Smooth muscle cell of the brain vasculature (primary cell): ENCODE results near the gene SFRP2.

Source experiments
- DNase-seq: peaks from one replicate; pipeline ENCODE4 v3.0.0-alpha.2; 2012; ENCODE audit warnings: low read depth, low spot score

The SFRP2 gene, protein sequence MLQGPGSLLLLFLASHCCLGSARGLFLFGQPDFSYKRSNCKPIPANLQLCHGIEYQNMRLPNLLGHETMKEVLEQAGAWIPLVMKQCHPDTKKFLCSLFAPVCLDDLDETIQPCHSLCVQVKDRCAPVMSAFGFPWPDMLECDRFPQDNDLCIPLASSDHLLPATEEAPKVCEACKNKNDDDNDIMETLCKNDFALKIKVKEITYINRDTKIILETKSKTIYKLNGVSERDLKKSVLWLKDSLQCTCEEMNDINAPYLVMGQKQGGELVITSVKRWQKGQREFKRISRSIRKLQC

DNA sequence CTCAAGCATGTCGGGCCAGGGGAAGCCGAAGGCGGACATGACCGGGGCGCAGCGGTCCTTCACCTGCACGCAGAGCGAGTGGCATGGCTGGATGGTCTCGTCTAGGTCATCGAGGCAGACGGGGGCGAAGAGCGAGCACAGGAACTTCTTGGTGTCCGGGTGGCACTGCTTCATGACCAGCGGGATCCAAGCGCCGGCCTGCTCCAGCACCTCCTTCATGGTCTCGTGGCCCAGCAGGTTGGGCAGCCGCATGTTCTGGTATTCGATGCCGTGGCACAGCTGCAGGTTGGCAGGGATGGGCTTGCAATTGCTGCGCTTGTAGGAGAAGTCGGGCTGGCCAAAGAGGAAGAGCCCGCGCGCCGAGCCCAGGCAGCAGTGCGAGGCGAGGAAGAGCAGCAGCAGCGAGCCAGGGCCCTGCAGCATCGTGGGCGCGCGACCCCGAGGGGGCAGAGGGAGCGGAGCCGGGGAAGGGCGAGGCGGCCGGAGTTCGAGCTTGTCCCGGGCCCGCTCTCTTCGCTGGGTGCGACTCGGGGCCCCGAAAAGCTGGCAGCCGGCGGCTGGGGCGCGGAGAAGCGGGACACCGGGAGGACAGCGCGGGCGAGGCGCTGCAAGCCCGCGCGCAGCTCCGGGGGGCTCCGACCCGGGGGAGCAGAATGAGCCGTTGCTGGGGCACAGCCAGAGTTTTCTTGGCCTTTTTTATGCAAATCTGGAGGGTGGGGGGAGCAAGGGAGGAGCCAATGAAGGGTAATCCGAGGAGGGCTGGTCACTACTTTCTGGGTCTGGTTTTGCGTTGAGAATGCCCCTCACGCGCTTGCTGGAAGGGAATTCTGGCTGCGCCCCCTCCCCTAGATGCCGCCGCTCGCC is at the start of gene SFRP2:
TSS of gene SFRP2 (minus strand) at position 671 of the 864 bp plus-strand sequence. CDS start at position 423, 248 bp downstream.
- DNase-seq: no peak

DNA sequence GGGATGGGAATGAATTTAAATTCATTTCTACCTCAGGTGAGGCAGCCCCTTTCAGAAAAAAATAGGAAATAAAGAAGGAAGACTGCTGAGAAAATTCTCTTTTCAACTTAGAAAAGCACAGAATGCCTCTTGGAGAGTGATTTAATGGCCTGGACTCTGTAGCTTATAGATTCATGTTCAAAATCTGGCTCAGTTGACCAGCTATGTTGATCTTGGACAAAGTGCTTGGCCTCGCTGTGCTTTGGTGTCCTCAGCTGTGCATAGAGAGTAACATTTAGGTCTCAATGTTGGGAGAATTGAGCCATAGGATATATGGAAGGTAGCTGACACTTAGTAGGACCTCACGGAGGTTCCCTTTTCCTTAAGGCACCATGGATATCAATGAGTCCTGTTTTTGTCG is 49.7 kb upstream of the SFRP2 start:
- no peak for DNase-seq

DNA sequence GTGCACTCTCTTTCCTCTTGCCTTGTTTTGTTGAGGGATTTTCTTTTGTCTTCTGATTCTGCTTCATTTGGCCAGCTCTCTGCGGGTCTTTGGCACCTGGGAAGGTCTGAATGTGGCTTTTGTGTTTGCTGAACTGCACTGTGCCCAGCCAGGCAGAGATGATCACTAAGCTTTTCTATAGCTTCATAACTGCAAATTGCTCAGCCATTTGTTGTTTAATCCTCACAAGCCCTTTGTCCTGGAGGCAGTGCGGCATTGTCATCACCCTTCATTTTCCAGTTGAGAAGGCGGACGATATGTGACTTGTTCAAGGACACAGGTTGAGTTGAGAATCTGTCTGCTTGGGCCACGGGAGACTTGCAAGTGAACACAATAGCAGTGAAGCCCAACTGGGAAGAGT is 46.0 kb upstream of the SFRP2 start:
- DNase-seq: no peak

DNA sequence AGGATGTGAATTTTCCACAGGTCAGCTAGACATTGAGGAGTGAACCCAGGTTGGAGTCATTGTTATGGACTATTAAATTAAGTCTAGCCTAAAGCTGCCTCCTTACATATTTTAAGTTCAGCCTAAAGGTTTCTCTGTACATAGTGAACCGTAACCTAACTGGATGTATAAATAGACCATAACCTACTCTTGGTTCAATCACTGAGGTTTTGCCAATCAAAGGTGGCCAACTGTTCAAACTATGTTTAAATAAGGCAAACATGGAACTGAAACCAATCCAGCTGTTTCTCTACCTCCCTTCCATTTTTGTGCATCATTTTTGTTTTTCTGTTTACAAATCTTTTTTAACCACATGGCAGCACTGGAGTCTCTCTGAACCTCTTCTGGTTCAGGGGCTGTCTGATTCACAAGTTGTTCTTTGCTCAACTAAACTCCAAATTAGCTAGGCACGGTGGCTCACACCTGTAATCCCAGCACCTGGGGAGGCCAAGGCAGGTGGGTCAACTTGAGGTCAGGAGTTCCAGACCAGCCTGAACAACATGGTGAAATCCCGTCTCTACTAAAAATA is 43.9 kb upstream of the SFRP2 start:
- no peak for DNase-seq

DNA sequence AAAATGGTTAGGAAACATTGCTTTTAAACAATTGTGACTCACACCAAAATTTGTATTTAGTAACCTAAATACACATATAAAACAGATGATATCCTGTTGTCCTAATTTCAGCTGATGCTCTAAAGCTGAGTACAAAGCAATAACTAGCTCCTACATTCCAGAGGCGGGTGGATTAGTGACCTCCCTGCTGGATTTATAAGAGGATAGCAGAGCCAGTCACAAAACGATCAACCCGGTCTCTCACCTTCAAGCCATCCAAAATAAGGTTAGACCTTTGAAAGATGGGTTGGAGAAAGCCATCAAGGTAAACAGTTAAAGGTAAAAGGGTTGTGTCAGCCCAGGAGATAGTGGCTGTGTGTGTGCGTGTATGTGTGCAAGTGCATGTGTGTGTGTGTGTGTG is 43.2 kb upstream of the SFRP2 start:
- no peak for DNase-seq

DNA sequence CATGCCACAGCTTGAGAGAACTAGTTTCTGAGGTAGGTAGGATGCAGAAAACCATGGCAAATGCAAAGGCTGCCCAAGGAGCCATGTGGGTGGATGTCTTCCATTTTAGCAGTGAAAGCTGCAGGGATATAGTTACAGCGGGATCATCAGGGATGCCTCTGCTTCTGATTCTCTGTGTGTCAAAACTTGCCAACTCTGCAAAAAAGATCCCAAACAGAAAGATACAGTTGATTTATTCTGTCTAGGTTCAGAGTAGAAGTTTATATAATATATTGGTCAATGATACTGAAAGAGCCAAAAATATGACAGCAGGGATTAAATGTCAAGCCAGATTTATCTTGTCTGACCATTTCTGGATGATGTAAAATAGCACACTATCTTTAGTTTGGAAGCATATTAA is 42.4 kb upstream of the SFRP2 start:
- DNase-seq: no peak

DNA sequence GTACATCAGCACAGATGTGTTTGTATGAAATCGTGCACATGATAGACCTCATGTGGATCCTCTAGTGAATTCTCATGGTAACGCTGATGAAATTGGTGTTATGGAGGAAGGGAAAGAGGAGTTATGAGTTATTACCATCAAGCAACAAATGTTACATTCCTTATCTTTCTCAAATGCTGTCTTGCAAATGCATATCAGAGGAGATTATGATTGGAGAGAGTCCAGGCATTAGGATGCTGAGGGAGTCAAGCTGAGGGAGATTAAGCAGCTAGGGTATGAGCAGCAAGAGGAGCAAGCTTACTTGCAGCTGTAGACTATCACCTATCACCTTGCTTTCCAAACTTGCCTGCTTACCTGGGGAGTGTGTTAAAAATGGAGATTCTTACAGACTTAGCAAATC is 36.8 kb upstream of the SFRP2 start:
- DNase-seq: no peak

DNA sequence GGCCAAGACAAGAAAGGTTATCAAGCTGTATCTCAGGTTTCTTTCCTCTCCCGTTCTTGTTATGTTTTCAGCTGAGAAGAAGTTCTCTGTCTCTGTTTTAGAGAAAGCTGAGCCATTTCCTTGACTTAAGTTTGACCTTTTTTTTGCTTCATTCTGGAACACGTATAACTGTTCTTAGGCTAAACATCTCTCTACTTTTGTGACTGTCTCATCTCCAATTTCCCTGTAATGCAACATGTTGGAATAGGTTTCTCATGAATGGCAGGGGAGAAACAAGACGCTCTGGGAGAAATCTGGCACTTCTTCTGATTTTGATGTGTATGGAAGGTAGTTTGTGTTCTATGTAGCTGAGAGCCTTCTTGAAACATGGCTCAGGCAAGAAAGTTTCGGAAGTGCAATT is 36.2 kb upstream of the SFRP2 start:
- DNase-seq: no peak

DNA sequence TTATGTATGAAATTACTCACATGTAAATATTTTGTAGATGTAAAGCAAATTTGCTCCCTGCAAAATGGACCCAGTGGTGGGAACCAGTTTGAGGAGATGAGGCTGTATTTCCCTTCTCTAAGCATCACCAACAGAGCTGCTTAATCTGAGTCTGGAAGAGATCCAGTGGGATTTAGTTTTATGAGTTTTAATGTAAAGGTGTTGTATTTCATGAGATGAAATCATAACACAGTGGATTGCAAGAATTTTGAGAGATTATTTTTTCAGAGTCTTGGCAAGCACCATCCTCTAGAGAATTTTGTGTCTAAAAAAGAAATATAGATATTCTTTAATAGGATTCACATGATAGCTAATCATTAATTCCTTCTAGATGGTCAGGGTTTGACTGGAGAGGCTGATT is 35.6 kb upstream of the SFRP2 start:
- DNase-seq: no peak

DNA sequence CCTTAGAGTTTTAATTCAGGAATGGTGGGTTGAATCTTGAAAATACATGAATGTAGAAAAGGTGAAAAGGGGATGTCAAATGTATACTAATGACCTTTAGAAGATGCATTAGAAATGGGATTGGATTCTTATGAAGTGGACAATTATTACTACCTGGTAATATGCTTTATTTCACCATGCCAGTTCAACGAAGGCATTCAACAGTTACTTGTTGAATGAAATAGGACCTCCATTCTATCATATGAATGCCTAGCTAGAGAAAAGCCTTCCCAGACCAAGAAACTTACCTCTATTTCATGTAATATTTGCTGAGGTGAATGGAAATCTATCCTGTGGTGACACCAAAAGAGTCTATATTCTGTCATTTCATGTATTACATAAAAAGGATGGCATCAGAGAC is 34.6 kb upstream of the SFRP2 start:
- DNase-seq: no peak

DNA sequence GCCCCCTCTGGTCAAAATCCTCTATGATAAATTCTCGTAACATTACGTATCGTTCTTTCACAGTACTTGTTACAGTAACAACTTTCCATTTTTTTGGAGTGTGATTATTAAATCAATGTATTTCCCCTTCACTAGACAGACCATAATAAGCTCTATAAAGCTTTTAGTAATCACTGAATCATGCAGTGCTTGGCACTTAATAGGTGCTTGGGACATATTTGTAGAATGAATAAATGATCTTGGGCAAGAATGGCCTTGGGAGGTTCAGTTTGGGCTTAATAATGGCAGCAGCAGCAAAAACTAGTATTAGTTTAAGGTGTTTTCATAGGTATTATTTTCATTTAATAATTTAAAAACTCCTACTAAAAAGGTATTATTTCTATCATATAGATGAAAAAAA is 33.4 kb upstream of the SFRP2 start:
- no peak for DNase-seq

DNA sequence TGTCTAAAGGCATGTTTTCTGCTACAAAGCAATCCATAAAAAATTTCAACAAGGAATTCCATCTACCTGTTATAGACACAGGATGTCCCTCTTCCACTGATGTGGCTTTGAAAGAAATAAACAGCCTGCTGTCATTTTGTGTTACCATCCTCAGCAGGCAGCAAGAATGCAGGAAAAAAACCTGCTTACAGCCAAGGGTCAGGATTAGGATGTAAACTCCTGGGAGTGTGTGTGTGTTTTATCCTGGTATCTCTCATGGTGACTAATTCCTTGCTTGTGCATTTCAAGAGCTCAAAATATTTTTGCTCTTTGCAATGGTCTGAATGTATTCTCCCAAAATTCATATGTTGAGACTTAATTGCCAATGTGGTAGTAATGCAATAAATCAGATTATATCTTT is 28.6 kb upstream of the SFRP2 start:
- DNase-seq: no peak

DNA sequence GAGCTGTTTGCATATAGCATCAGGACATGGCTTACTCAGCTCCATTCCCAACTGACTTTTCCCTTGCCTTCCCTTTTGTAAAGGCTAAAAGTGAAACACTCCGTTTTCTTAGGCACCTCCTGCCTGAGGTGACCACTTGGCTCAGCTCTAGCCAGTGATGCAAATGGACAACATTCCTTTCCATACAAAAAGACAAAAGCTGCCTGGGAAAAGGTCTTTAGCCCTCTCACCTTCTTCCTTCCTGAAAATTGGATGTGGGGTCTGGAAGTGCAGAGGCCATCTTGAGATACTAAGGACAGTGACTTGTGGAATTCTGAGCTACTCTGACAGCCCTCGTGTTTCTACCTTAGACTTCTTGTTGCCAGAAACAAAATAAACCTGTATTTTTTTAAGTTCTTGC is 27.7 kb upstream of the SFRP2 start:
- no peak for DNase-seq

DNA sequence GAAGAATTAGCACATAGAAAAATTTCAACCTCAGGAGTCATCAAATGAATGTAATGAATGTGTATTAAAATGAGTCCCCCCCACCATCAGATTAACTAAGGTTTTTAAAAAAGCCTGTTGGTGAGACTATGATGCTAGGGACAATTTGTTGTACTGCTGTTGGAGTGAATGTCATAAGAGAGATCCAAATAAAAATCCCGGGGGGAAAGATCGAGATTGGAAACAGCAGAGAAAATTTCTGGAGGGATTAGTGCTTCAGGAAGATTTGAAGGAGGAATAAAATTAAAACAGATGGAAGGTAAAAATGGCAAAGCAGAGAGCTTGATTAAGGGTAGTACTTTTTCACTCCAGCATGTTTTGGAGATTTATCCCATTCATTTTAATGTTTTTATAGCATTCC is 25.9 kb upstream of the SFRP2 start:
- no peak for DNase-seq

DNA sequence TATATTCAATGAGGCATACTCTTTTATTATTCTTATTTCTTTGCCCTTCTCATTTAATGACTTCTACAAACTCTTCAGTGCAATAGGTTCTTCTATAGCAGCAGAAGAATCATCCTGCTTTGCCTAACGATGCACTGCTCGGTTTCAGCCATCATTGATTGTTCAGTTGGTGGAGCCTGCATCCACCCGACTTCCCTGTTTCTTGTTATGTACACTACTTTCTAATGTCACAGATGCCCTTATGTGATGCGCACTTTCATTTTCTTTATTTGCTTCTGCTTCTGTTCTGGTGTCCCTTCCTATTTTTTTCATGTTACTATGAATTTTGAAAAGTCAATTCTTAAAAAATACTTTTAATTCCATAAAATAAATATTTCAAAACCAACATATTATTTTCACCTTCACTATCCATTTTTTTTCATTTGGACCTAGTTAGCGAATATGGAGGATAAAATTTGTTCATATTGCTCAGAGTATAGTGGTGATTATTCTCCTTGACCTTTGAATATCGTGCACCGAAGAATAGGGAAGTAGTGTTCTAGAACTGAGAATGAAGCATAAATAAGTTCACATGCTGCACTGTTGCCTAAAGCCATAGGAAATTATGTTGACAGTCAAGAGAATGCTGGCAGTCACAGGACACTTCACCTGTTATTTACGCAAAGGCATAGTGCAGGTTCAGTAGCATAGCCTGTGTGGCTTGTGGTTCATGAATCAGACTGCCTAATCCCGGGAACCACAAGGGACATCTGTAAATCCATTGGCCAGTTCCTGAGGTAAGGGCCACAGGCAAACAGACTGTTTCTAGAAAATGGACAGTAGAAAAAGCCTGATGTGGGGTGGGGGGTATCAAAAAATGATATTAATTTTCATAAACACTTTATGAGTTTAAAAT is 21.3 kb upstream of the SFRP2 start:
- DNase-seq: no peak

DNA sequence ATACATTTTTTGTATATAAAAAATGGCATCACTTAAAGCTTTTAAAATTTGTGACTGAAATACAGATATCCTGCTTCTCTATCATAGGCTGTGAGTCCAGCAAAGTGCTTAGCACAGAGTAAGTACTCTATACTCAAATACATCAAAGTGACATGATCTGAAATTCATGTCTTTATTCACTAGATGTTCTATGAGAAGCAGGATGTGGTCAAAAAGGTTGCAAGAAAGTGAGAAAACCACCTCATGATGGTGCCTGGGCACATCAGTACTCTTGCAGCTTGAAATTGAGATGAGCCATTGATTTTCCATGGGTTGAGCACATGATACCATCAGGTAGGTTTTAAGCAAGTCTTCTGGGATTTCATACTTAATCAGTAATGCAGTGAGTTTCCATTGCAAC is 20.4 kb upstream of the SFRP2 start:
- no peak for DNase-seq

DNA sequence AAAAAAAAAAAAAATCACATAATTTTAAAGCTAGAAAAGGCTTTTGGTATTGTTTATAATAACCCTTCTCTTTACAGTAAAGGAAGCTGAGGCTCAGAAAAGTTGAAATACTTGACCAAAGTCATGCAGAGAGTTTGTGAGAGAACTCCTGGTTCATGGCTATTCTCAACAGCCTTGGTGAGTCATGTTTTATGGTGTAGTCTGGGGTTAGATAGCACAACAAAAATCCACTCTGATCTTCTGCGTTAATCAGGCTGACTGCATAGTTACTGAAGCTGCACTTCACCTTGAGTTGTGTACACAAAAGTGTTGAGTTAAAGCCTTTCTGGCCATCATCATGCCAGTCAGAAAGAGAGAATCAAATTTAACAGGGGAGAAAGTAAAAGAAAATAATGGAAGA is 19.3 kb upstream of the SFRP2 start:
- DNase-seq: no peak

DNA sequence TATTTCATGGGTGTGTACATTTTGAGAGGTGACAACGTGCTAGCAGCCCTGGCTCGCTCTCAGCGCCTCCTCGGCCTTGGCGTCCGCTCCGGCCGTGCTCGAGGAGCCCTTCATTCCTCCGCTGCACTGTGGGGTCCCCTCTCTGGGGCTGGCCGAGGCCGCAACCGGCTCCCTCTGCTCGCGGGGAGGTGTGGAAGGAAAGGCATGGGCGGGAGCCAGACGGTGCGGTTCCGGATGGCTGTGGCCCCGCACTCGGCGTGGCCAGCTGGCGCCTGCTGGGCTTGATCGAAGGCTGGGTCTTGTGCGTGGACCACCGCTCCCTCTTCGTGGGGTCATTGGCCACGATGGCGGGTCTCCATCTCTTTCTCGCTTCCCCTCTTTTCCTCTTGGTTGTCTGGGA is 17.2 kb upstream of the SFRP2 start:
- no peak for DNase-seq

DNA sequence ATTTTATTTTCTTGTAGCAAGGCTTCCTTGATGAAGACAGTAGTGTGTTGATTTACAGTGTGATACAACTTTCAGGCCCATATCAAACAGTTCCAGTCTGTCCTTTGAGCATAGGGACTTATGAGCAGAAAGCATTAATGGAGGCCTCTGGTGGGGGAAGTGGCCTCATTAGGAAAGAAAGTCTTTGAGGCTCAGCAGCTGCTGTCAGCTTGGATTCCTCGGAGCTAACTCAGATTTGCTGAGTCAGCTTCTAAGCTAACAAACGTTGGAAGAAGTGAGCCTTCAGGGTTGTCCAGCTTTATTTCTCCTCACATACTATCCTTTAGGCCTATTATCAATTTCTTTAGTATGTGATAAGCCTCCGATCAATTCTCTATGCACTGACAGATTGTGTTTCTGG is 15.8 kb upstream of the SFRP2 start:
- no peak for DNase-seq

DNA sequence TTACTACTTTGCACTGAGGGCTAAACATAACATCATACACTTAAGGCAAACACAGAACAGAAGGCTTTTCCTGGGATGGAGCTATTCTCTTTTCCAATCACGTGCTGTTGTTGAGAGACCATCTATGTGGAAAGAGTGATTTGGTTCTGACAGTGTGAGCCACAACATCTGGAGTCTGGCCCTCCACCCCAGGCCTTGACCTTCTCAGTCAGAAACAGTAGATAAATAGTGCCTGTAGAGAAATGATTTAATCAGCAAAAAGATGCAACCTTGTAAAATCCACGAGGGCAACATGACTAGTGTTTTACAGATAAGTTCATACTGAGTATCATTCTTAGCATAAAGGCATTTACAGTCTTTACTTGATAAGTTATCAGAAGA is 10.8 kb upstream of the SFRP2 start:
- DNase-seq: no peak

DNA sequence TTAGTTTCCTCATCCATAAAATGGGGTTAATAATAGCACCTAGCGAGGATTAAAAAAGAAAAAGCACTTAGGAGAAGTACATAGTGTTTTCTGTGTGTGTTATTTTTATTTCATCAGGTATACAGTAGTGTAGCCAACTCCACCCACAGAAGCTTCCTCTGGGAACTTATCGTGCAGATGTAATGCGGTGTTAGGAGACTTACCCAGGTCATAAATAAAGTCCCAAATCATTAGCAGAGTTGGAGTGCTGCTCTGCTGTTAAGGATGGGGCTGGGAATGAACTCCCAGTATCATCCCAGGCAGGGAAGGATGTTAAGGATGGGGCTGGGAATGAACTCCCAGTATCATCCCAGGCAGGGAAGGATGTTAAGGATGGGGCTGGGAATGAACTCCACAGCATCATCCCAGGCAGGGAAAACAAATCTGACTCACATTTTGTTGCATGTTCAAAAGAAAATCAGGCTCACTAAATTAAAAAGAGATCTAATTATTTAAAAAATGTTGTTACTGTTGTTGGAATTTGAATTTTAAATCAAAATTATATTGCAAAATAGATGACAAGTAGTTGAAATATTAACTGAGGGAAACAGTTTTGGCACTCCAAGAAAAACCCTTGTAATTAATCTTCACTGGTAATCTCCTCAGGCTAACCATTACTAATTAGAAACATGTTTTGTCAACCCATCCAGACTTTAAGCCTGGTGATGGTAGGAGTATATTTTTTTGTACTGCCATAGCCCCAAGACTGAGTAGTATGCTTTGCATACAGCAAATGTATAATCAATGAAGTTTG is 10.2 kb upstream of the SFRP2 start:
- DNase-seq: no peak
